T-helper 1 cell treated with Interleukin-12 subunit alpha and Interleukin-12 subunit beta and Interleukin-4 antibody, amounts not matched to agents 30 μg/mL and 1 μg/mL, for 36 hours (primary cell): ENCODE results near the gene RHBDD2.
"Not testable (repeated sequence)": the region's sequence is repeated elsewhere in the genome, so short reads cannot be mapped to it uniquely, and the experiment has no call there.

ENCODE experiments used
- H3K27ac Mint-ChIP-seq: one replicate; pipeline ENCODE4 v1.8.0; 2021; ENCODE audit warnings: mild to moderate bottlenecking, mixed read lengths
- H3K27me3 Mint-ChIP-seq: one replicate; pipeline ENCODE4 v1.8.0; 2021; ENCODE audit warnings: low read depth, mixed read lengths
- H3K36me3 Mint-ChIP-seq: one replicate; pipeline ENCODE4 v1.8.0; 2021; ENCODE audit warnings: low read depth, mixed read lengths
- H3K4me1 Mint-ChIP-seq: one replicate; pipeline ENCODE4 v1.8.0; 2021; ENCODE audit warnings: low read depth, mixed read lengths
- H3K4me3 Mint-ChIP-seq: one replicate; pipeline ENCODE4 v1.8.0; 2021; ENCODE audit warnings: mild to moderate bottlenecking, moderate library complexity, mixed read lengths
- H3K9me3 Mint-ChIP-seq: one replicate; pipeline ENCODE4 v1.8.0; 2021; ENCODE audit warnings: mixed read lengths

Gene RHBDD2

DNA sequence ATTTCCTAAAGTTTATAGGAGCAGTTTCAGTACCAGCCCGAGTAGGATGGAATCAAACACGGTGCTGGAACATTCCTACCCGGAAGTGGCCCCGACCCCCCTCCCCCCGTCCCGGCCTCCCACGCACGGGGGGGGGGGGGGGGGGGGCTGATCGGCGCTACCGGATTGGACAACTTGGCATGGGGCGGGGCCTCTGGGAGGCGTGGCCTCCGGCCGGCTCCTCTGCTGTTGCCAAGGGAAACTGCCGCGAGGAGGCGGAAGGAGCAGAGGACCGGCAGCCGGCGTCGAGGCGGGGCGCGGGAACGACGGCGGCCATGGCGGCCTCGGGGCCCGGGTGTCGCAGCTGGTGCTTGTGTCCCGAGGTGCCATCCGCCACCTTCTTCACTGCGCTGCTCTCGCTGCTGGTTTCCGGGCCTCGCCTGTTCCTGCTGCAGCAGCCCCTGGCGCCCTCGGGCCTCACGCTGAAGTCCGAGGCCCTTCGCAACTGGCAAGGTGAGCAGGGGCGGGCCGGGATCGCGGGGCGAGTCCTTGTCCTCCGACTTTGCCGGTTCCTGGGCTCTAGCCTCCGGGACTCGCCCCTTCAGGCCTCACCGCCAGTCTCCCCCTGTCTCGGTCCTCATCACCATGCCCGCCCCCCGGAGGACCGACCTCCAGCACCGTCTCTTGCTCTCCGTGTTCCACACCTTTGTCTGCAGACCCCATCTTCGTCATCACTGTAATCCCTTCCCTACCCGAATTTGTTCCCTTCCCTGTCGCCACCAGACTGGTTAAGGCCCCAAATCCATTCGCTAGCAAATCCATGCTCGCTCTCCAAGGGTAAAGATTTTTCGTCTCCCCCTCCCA, at the start of gene RHBDD2:
TSS of gene RHBDD2 (plus strand) at position 266 of the 843 bp plus-strand sequence. CDS start at position 315, 49 bp downstream.
- Mint-ChIP-seq H3K27ac (peak within 1 kb of the TSS; percentile 98), H3K36me3 (peaks cover 30% of the 10 kb centered on the region), H3K4me1 (peaks cover 24% of the 10 kb centered on the region), H3K4me3 (peak within 1 kb of the TSS; percentile 100), H3K27me3 (no peaks in the 10 kb centered on the region), H3K9me3 (no peaks in the 10 kb centered on the region)

DNA sequence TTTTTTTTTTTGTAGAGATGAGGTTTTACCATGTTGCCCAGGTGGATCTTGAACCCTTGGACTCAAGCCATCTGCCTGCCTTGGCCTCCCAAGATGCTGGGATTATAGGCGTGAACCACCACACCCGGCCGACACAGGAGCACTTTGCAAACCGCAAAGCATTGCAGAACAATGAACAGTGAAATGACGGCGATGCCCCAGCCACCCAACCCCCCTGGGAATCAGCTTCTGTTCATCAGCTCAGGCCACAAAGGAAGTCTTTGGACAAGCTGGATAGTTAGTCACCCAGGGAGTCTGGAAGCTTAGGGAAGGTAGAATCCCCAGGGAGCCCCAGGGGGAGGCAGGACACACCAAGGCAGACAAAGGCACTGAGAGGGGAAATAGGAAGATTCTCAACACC, 49.2 kb upstream of the RHBDD2 start:
- not testable (repeated sequence) for H3K4me1 Mint-ChIP-seq, H3K36me3 Mint-ChIP-seq, H3K27ac Mint-ChIP-seq, H3K9me3 Mint-ChIP-seq, H3K27me3 Mint-ChIP-seq, H3K4me3 Mint-ChIP-seq

DNA sequence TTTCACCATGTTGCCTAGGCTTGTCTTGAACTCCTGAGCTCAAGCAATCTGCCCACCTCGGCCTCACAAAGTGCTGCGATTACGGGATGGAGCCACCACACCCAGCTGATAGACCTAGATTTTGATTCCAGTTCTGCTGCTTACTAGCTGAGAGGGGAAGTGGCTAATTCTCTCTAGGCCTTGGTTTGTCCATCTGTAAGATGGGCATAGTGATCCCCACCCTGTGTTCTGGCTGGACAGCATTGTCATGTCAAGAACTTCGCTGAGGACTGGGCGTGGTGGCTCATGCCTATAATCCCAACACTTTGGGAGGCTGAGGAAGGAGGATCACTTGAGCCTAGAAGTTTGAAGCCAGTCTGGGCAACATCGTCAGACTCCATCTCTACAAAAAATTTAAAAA, 47.9 kb upstream of the RHBDD2 start:
- Mint-ChIP-seq H3K36me3 (no peaks in the 10 kb centered on the region), H3K9me3 (no peaks in the 10 kb centered on the region), H3K4me1 (no peaks in the 10 kb centered on the region), H3K27me3 (no peaks in the 10 kb centered on the region), H3K4me3 (no peak overlapping the region), H3K27ac (no peak overlapping the region)

DNA sequence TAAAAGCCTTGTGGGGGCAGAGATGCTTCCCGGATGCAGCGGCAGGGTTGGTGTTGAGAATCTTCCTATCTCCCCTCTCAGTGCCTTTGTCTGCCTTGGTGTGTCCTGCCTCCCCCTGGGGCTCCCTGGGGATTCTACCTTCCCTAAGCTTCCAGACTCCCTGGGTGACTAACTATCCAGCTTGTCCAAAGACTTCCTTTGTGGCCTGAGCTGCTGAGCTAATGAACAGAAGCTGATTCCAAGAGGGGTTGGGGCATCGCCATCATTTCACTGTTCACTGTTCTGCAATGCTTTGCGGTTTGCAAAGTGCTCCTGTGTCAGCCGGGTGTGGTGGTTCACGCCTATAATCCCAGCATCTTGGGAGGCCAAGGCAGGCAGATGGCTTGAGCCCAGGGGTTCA, 45.2 kb upstream of the RHBDD2 start:
- H3K36me3 Mint-ChIP-seq, H3K9me3 Mint-ChIP-seq, H3K4me3 Mint-ChIP-seq, H3K27ac Mint-ChIP-seq, H3K4me1 Mint-ChIP-seq, H3K27me3 Mint-ChIP-seq: not testable (repeated sequence)

DNA sequence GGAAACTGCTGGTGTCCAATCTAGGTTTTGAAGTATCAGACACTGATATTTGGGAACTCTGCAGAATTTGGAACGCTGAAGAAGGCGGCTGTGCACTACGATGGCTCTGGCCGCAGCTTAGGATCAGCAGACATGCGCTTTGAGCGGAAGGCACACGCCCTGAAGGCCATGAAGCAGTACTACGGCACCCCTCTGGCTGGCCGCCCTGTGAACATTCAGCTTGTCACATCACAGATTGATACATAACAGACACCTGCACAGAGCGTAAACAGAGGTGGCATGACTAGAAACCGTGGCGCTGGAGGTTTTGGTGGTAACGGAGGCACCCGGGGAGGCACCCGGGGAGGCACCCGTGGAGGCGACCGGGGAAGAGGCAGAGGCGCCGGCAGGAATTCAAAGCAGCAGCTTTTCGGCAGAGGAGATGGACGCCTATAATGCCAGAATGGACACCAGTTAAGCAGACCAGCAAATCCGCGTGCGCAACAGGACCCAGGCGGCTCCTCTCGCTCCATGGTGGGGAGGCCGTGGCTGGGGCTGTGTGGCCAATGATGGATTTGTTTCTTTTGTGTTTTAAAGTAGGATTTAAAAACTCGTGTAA, 43.0 kb upstream of the RHBDD2 start:
- Mint-ChIP-seq H3K4me3 (no peak overlapping the region), H3K36me3 (no peaks in the 10 kb centered on the region), H3K4me1 (no peaks in the 10 kb centered on the region), H3K27me3 (no peaks in the 10 kb centered on the region), H3K27ac (no peak overlapping the region), H3K9me3 (no peaks in the 10 kb centered on the region)

DNA sequence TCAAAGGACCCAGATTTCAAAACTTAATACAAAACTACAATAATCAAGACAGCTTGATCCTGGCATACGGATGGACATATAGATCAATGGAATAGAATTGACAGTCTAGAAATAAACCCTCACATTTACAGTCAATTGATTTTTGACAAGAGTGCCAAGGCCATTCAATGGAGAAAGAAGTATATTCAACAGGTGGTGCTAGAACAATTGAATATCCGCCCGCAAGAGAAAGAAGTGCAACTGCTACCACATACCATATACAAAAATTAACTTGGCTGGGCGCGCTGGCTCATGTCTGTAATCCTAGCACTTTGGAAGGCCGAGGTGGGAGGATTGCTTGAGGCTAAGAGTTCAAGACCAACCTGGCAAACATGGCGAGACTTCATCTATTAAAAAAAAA, 42.0 kb upstream of the RHBDD2 start:
- Mint-ChIP-seq H3K4me3 (no peak overlapping the region), H3K27me3 (no peaks in the 10 kb centered on the region), H3K27ac (no peak overlapping the region), H3K9me3 (no peaks in the 10 kb centered on the region), H3K36me3 (no peaks in the 10 kb centered on the region), H3K4me1 (no peaks in the 10 kb centered on the region)

DNA sequence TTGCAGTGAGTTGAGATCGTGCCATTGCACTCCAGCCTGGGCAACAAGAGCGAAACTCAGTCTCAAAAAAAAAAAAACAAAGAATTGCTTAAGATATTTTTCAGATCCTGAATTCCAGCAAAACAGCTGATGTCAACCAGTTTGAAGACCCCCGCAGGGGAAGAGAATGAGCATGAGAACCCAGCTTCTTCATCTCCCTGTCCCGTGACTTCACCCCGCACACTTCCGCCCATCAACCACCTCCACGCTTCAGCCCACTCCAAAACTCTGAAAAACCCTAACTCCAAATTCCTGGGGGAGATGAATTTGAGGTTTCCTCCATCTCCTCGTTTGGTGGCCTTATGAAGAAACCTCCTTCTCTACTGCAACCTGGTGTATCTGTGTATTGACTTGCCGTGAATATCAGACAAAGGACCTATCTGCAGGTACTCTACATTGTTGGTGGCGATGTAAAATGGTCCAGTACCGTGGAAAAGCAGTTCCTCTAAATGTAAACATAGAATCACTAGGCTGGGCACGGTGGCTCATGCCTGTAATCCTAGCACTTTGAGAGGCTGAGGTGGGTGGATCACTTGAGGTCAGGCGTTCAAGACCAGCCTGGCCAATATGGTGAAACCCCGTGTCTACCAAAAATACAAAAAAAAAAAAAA, 40.4 kb upstream of the RHBDD2 start:
- H3K9me3 Mint-ChIP-seq, H3K4me3 Mint-ChIP-seq, H3K4me1 Mint-ChIP-seq, H3K36me3 Mint-ChIP-seq, H3K27me3 Mint-ChIP-seq, H3K27ac Mint-ChIP-seq: not testable (repeated sequence)

DNA sequence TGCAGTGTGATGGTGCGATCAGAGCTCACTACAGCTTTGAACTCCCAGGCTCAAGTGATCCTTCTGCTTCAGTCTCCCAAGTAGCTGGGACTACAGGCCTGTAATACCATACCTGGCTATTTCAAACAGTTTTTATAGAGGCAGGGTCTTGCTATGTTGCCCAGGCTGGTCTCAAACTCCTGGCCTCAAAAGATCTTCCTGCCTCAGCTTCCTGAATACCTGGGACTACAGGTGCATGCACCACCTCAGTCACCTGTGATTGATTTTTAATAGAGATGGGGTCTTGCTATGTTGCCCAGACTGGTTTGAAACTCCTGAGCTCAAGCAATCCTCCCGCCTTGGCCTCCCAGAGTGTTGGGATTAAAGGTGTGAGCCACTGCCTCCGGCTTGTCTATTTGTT, 38.8 kb upstream of the RHBDD2 start:
- Mint-ChIP-seq H3K27me3 (no peaks in the 10 kb centered on the region), H3K36me3 (no peaks in the 10 kb centered on the region), H3K9me3 (no peaks in the 10 kb centered on the region), H3K4me1 (peaks cover 9% of the 10 kb centered on the region), H3K27ac (no peak overlapping the region), H3K4me3 (no peak overlapping the region)

DNA sequence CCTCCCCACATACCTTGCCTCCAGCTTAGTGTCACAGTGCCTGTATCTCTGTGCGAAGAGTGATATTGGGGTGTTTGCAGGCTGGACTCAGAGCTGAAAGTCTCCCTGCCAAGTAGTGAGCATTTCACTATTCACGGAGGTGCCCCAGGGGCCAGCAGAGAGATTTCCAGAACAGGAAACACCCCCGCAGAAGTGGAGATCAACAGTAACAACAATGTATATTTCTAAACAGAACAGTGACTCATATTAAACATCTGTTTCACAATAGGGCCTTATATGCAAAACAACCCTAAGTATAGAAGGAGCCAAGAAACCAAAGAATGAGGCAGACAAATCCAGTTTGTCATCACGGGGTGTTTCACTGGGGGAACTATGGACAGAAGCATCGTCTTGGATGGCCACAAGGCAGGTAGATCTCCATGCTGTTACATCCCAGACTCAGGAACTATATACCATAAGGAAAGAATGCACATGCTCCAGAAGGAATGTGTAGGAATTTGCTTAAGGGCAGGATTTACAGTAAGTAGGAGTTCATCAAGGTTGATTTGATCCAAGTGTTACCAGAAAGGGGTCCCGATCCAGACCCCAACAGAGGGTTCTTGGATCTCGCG, 35.9 kb upstream of the RHBDD2 start:
- Mint-ChIP-seq H3K9me3 (no peaks in the 10 kb centered on the region), H3K27ac (peak overlapping the region; percentile 82), H3K4me1 (peaks cover 9% of the 10 kb centered on the region), H3K27me3 (no peaks in the 10 kb centered on the region), H3K36me3 (no peaks in the 10 kb centered on the region), H3K4me3 (no peak overlapping the region)

DNA sequence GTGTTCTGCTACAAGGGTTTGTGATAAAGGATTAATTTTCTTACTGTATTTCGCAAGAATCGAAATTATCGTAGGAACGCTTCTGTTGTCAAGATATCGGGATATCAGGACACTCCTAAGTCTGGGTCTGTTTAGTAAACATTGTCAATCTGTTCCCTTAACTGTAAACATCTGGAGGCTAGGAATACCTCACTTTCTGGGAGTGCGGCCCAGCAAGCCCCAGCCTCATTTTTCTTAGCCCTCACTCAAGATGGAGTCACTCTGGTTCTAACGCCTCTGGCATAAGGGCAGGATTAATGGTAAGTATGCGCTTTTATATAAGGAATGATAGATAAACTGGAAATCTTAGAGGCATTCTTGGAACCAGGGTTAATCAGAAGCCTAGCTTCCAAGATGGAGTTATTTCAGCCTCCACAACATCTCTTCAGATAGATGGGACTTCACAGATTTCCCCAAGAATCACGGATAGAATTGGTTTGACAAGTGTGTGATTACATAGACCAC, 35.2 kb upstream of the RHBDD2 start:
- no peak overlapping the region for H3K4me3 Mint-ChIP-seq
- no peaks in the 10 kb centered on the region for H3K36me3 Mint-ChIP-seq
- H3K27ac Mint-ChIP-seq = no peak overlapping the region
- no peaks in the 10 kb centered on the region for H3K27me3 Mint-ChIP-seq
- H3K9me3 Mint-ChIP-seq = no peaks in the 10 kb centered on the region
- H3K4me1 Mint-ChIP-seq = peaks cover 9% of the 10 kb centered on the region

DNA sequence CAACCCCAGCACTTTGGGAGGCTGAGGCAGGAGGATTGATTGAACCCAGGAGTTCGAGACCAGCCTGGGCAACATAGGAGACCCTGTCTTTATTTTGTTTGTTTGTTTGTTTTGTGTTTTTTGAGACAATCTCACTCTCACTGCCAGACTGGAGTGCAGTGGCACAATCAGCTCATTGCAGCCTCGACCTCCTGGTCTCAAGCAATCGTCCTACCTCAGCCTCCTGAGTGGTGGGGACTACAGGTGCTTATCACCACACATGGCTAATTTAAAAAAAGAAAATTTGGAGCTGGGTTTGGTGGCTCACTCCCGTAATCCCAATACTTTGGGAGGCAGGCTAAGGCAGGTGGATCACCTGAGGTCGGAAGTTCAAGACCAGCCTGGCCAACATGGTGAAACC, 34.7 kb upstream of the RHBDD2 start:
- Mint-ChIP-seq H3K27ac (no peak overlapping the region), H3K27me3 (no peaks in the 10 kb centered on the region), H3K4me3 (no peak overlapping the region), H3K9me3 (no peaks in the 10 kb centered on the region), H3K36me3 (no peaks in the 10 kb centered on the region), H3K4me1 (peaks cover 9% of the 10 kb centered on the region)

DNA sequence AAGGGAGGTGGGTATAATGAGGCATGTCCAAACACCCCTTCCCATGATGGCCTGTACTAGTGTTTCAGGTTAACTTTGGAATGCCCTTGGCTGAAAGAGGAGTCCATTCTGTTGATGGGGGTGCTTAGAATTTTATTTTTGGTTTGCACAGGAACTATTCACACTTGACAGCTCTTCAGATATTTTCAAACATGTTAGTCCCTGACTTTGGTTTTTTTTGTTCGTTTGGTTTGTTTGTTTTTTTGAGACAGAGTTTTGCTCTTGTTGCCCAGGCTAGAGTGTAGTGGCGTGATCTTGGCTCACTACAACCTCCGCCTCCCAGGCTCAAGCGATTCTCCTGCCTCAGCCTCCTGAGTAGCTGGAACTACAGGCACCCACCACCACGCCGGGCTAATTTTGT, 33.7 kb upstream of the RHBDD2 start:
- not testable (repeated sequence) for H3K27me3 Mint-ChIP-seq, H3K27ac Mint-ChIP-seq, H3K36me3 Mint-ChIP-seq, H3K4me1 Mint-ChIP-seq, H3K4me3 Mint-ChIP-seq, H3K9me3 Mint-ChIP-seq

DNA sequence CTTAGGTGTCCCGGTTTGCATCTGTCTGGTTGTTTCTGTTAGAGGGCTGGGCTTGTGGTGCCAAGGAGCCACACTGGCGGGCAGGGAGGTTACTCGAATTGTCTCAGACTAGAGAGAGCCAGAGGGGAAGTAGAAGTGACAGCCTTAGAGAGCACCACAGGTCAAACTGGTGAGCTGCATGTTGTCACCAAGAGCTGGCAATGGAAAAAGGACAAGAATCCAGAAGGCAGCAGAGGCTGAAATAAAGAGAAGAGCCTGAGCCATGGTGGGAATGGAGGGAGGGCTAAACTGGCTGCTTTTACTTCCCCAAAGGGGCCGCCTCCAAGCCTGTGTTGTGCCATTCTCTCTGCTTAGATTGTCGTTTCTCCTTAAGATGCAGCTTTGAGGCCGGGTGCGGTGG, 31.1 kb upstream of the RHBDD2 start:
- no peaks in the 10 kb centered on the region for H3K27me3 Mint-ChIP-seq
- H3K9me3 Mint-ChIP-seq = no peaks in the 10 kb centered on the region
- H3K27ac Mint-ChIP-seq = no peak overlapping the region
- no peaks in the 10 kb centered on the region for H3K36me3 Mint-ChIP-seq
- peaks cover 7% of the 10 kb centered on the region for H3K4me1 Mint-ChIP-seq
- no peak overlapping the region for H3K4me3 Mint-ChIP-seq

DNA sequence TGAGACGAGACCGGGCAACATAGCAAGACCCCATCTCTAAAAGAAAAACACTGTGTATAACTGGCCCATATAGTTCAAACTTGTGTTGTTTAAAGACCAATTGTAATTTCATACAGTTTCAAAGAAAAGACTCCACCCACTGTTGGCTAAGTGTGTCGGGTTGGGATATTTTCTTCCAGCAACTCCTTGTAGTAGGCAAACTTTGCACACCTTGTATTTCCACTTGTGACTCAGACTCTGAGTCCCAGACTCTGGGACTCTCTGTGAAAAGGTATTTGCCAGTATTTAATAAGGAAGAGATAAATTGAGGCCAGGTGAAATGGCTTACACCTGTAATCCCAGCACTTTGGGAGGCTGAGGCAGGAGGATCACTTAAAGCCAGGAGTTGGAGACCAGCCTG, 29.3 kb upstream of the RHBDD2 start:
- Mint-ChIP-seq H3K4me3 (no peak overlapping the region), H3K4me1 (no peaks in the 10 kb centered on the region), H3K27me3 (no peaks in the 10 kb centered on the region), H3K9me3 (no peaks in the 10 kb centered on the region), H3K36me3 (no peaks in the 10 kb centered on the region), H3K27ac (no peak overlapping the region)

DNA sequence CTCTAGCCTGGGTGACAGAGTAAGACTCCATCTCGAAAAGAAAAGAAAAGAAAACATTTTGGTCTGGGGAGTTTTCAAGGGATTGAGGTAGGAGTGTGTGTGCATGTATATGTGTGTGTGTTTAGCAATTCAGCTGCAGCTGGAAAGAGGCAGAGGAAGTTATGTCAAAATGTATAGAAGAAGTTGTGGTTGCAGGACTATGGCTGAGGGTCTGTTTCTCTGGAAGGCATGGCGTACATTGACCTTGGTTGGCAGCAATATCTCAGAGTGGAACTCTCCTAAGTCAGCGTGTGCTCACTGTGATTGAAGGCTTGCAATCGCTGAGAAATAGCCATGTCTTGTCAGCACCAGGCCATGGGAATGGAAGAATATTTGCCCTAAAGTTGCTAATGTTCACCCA, 28.6 kb upstream of the RHBDD2 start:
- Mint-ChIP-seq H3K4me1 (no peaks in the 10 kb centered on the region), H3K36me3 (no peaks in the 10 kb centered on the region), H3K27ac (no peak overlapping the region)

More for the DNA sequence above, 28.6 kb upstream of the RHBDD2 start:
- no peak overlapping the region for H3K4me3 Mint-ChIP-seq
- no peaks in the 10 kb centered on the region for H3K27me3 Mint-ChIP-seq
- H3K9me3 Mint-ChIP-seq = no peaks in the 10 kb centered on the region
